ENCODE data around the gene EPB41L2. TPM values are rescaled to one million over a fixed set of nuclear protein-coding genes. Genes with fewer than 3 reads are reported as not detected.
"Not testable (repeated sequence)": the region's sequence is repeated elsewhere in the genome, so short reads cannot be mapped to it uniquely, and the experiment has no call there.

Gene EPB41L2
- total RNA-seq, 1 donor from 2014 or later = 66.3 TPM

DNA sequence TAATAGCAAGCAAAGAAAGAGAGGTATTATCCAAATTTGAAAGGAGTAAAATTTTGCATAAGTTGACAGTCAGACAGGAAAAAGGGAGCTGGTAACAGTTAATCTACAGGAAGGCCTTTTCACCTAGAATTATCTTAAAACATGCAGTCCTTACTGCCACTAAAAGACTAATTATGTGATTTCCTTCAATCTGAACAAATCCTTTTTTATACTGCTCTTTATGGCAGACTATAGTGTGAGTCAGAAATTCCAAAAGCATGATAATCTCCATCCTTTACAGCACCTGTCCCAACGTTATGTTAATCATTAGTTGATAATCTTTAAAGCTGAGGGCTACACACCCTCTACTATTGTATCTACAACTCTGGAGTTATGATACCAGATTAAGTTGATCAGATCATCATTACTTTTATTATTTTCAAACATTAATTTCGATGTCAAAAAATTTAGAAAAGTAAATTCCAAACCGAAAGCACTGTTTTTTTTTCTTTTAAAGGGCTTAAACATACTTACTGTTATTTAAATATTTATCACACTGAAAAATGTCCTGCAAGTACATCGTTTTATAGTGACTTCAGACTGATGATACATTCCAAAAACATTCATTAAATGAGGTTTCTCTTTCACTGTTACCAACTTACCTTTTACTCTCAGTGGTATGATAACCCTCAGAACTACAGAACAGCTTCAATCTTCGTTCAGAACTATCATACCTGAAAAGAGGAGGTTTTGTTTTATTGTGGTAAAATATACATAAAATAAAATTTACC lies 39.1 kb upstream of the EPB41L2 start:
- Mint-ChIP-seq H3K27ac (no peak overlapping the region), H3K4me3 (no peak overlapping the region), H3K4me1 (peaks cover 5% of the 10 kb centered on the region), H3K36me3 (no peaks in the 10 kb centered on the region), H3K27me3 (ENCODE audit: low read depth) (no peaks in the 10 kb centered on the region), H3K9me3 (peaks cover 16% of the 10 kb centered on the region)
- TF ChIP-seq, protein P1, sequence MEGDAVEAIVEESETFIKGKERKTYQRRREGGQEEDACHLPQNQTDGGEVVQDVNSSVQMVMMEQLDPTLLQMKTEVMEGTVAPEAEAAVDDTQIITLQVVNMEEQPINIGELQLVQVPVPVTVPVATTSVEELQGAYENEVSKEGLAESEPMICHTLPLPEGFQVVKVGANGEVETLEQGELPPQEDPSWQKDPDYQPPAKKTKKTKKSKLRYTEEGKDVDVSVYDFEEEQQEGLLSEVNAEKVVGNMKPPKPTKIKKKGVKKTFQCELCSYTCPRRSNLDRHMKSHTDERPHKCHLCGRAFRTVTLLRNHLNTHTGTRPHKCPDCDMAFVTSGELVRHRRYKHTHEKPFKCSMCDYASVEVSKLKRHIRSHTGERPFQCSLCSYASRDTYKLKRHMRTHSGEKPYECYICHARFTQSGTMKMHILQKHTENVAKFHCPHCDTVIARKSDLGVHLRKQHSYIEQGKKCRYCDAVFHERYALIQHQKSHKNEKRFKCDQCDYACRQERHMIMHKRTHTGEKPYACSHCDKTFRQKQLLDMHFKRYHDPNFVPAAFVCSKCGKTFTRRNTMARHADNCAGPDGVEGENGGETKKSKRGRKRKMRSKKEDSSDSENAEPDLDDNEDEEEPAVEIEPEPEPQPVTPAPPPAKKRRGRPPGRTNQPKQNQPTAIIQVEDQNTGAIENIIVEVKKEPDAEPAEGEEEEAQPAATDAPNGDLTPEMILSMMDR (IDR thresholded peaks at IDR 0.05; ENCODE audit: unreplicated experiment) = no peak
- DNase-seq (ENCODE audit: low spot score in 2 of 2, unreplicated experiment in 2 of 2) = no peak

DNA sequence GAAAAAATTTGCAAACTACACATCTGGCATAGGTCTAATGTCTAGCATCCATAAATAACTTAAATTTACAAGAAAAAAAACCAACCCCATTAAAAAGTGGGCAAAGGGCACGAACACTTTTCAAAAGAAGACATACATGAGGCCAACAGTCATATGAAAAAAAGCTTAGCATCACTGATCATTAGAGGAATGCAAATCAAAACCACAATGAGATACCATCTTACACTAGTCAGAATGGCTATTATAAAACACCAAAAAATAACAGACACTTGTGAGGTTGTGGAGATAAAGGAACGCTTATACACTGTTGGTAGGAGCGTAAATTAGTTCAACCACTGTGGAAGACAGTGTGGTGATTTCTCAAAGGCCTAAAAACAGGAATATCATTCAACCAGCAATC lies 33.7 kb upstream of the EPB41L2 start:
- Mint-ChIP-seq H3K4me3 (no peak overlapping the region), H3K9me3 (peaks cover 50% of the 10 kb centered on the region)

DNA sequence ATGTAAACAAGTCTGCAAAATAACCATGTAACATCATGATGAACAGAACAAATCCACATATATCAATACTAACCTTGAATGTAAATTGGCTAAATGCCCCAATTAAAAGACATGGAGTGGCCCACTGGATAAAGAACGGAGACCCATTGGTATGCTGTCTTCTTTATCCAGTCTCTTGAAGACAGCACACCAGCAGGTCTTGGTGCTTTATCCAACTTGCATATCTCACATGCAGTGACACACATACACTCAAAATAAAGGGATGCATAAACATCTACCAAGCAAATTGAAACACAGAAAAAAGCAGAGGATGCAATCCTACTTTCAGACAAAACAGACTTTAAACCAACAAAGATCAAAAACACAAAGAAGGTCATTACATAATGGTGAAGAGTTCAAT lies 30.3 kb upstream of the EPB41L2 start:
- H3K36me3 Mint-ChIP-seq = peaks cover 6% of the 10 kb centered on the region
- H3K4me3 Mint-ChIP-seq = no peak overlapping the region

More for the DNA sequence above, 33.7 kb upstream of the EPB41L2 start:
- Mint-ChIP-seq H3K27ac (no peak overlapping the region), H3K4me1 (no peaks in the 10 kb centered on the region), H3K27me3 (ENCODE audit: low read depth) (no peaks in the 10 kb centered on the region), H3K36me3 (peaks cover 2% of the 10 kb centered on the region)
- TF ChIP-seq, protein P1 (IDR thresholded peaks at IDR 0.05; ENCODE audit: unreplicated experiment) = no peak
- no peak for DNase-seq (ENCODE audit: low spot score in 2 of 2, unreplicated experiment in 2 of 2)

DNA sequence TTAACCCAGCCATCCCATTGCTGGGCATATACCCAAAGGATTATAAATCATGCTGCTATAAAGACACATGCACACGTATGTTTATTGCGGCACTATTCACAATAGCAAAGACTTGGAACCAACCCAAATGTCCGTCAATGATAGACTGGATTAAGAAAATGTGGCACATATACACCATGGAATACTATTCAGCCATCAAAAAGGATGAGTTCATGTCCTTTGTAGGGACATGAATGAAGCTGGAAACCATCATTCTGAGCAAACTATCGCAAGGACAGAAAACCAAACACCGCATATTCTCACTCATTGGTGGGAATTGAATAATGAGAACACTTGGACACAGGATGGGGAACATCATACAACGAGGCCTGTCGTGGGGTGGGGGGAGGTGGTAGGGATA lies 28.9 kb upstream of the EPB41L2 start:
- peaks cover 67% of the 10 kb centered on the region for H3K9me3 Mint-ChIP-seq
- not testable (repeated sequence) for DNase-seq (ENCODE audit: low spot score in 2 of 2, unreplicated experiment in 2 of 2); H3K27ac Mint-ChIP-seq; H3K4me1 Mint-ChIP-seq; H3K27me3 Mint-ChIP-seq (ENCODE audit: low read depth); H3K4me3 Mint-ChIP-seq; H3K36me3 Mint-ChIP-seq

More for the DNA sequence above, 30.3 kb upstream of the EPB41L2 start:
- Mint-ChIP-seq H3K27ac (no peak overlapping the region), H3K4me1 (no peaks in the 10 kb centered on the region), H3K9me3 (peaks cover 61% of the 10 kb centered on the region), H3K27me3 (ENCODE audit: low read depth) (no peaks in the 10 kb centered on the region)
- no peak for DNase-seq (ENCODE audit: low spot score in 2 of 2, unreplicated experiment in 2 of 2)
- TF ChIP-seq, protein P1 (IDR thresholded peaks at IDR 0.05; ENCODE audit: unreplicated experiment) = no peak

DNA sequence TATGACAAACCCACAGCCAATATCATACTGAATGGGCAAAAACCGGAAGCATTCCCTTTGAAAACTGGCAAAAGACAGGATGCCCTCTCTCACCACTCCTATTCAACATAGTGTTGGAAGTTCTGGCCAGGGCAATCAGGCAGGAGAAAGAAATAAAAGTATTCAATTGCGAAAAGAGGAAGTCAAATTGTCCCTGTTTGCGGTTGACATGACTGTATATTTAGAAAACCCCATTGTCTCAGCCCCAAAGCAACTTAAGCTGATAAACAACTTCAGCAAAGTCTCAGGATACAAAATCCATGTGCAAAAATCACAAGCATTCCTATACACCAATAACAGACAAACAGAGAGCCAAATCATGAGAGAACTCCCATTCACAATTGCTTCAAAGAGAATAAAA lies 27.3 kb upstream of the EPB41L2 start:
- H3K27ac Mint-ChIP-seq; H3K27me3 Mint-ChIP-seq (ENCODE audit: low read depth); H3K4me1 Mint-ChIP-seq; DNase-seq (ENCODE audit: low spot score in 2 of 2, unreplicated experiment in 2 of 2); H3K4me3 Mint-ChIP-seq; H3K36me3 Mint-ChIP-seq: not testable (repeated sequence)
- H3K9me3 Mint-ChIP-seq = peaks cover 64% of the 10 kb centered on the region

DNA sequence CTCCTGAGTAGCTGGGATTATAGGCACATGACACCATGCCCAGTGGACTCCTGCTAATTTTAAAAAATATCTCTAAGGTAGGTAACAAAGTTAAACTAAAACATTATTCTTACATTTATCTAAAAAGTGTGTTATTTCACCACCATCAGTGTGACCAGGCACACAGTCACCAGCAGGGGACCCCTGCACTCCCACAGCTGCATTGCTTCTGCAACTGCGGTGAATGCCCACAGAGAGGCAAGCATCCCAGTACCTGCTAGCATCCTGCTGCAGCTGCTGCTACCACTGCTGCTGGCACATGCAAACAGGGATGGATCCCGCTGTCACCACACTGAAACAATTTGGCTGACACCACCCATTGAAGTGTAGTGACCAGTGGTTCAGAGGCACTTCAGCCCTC lies 21.9 kb upstream of the EPB41L2 start:
- no peak for DNase-seq (ENCODE audit: low spot score in 2 of 2, unreplicated experiment in 2 of 2)

More for the DNA sequence above, 21.9 kb upstream of the EPB41L2 start:
- peaks cover 3% of the 10 kb centered on the region for H3K36me3 Mint-ChIP-seq
- no peaks in the 10 kb centered on the region for H3K27me3 Mint-ChIP-seq (ENCODE audit: low read depth)
- no peak overlapping the region for H3K27ac Mint-ChIP-seq
- H3K4me3 Mint-ChIP-seq = no peak overlapping the region
- TF ChIP-seq, protein P1 (IDR thresholded peaks at IDR 0.05; ENCODE audit: unreplicated experiment) = no peak
- H3K9me3 Mint-ChIP-seq = peaks cover 36% of the 10 kb centered on the region
- H3K4me1 Mint-ChIP-seq = peaks cover 8% of the 10 kb centered on the region

Data from mesothelial cell of epicardium (in vitro differentiated cells).